Muscle of arm (tissue), 12 donors: ENCODE data around the gene ANKRD11. TPM values are rescaled to one million over a fixed set of nuclear protein-coding genes. Genes with fewer than 3 reads are reported as not detected.
"Not testable (repeated sequence)": the region's sequence is repeated elsewhere in the genome, so short reads cannot be mapped to it uniquely, and the experiment has no call there.

Experiments used
- DNase-seq: peaks from one replicate; pipeline ENCODE4 v3.0.0-alpha.2; 2013
- polyA plus RNA-seq, 12 donors: library from polyadenylated mRNA; unstranded; fragments of 120-200 nt; gene quantifications; one replicate each; pipeline ENCODE4 v1.2.1, GENCODE V29; 2013; ENCODE audit not compliant: insufficient read length in 12 of 12

ANKRD11 gene
- polyA plus RNA-seq, 12 donors = 52.0 to 116 (median 61.1) TPM; not detected in 1

GRCh38 chr16:89434490-89434889 lies 55.9 kb downstream of the ANKRD11 start:
- no peak for DNase-seq

DNA sequence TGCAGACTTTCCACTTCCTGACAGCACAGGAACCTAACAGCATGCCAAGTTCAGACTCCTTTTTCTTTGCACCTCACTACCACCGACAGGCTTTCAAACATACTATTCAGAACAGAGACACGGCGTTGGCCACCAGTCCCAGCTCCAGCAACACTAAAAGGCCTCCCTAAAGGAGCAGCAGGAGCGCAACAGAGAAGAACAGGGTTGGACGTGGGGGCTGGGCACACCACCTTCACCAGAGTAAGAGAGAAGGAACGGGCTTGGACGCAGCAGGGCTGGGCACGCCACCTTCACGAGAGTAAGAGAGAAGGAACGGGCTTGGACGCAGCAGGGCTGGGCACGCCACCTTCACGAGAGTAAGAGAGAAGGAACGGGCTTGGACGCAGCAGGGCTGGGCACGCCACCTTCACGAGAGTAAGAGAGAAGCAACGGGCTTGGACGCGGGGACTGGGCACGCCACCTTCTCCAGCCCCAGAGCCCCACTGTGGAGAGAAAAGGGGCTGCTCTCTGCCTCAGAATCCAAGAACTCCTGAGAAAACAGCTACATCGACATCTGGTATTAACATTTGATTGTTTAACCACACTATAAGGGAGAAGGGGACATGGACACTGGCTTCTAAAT lies 56.9 kb downstream of the ANKRD11 start:
- not testable (repeated sequence) for DNase-seq

GRCh38 chr16:89431630-89432029 lies 58.7 kb downstream of the ANKRD11 start:
- DNase-seq = no peak

- DNase-seq = no peak
These were observed 59.2 kb downstream of the ANKRD11 start for GRCh38 chr16:89431158-89431584.

- DNase-seq = no peak
These were observed 59.8 kb downstream of the ANKRD11 start for GRCh38 chr16:89430436-89431157.

- DNase-seq = not testable (repeated sequence)
These were observed 61.8 kb downstream of the ANKRD11 start for GRCh38 chr16:89428605-89429004.

- DNase-seq = no peak
These were observed 63.4 kb downstream of the ANKRD11 start for GRCh38 chr16:89426736-89427530.

GRCh38 chr16:89425523-89425922 lies 64.8 kb downstream of the ANKRD11 start:
- DNase-seq = no peak

- DNase-seq = no peak
These were observed 66.6 kb downstream of the ANKRD11 start for GRCh38 chr16:89423681-89424260.

DNA sequence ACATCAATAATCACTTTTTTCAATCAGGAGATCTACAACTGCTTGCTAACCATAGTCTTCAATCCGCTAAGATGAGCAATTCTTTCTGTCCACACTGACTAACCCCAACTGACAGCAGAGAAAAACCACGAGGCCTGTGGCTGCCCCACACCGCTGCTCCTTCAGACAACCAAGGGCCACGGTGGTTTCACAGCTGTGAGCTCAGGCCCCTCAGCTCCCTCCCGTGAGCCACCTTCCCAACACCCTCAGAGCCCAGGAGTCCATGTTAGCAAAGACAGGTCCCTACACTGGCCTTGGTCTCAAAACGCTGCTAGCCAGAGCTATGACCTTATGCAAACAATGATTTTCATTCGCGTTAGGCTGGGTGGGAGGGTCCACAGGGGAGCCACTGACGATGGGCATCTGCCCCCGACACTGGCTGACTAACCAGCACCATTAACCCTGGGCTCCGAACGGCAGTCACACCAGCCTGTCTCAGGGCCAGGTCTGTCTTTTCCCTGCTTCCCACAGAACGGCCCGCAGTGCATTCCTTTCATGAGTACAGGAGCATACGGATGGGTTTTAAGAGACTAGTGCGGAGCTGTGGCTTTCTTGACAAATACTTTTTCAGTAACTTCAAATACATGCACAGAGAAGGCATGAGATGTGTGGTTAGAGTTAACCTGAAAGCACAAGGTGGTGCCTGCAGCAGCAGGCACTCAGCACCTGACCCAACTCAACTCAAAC lies 67.3 kb downstream of the ANKRD11 start:
- DNase-seq = no peak

DNA sequence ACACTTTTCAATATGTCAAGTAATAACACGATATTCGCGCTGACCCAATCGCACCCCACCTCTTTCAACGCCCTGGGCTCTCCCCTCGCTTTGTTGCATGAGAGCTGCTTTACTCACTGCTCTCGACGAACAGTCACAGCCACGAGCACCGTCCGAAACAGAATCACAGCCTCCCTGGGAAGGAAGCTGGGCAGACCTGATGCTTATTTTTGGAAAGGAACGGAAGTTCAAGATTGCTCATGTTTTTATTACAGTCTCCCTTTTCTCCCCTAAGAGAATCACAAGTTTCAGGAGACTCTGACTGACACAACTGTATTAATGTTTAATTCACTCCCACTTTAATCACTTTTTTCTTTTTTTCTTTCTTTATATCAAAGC lies 67.8 kb downstream of the ANKRD11 start:
- DNase-seq = no peak

- DNase-seq = not testable (repeated sequence)
These were observed 69.1 kb downstream of the ANKRD11 start for GRCh38 chr16:89421300-89421699.

DNA sequence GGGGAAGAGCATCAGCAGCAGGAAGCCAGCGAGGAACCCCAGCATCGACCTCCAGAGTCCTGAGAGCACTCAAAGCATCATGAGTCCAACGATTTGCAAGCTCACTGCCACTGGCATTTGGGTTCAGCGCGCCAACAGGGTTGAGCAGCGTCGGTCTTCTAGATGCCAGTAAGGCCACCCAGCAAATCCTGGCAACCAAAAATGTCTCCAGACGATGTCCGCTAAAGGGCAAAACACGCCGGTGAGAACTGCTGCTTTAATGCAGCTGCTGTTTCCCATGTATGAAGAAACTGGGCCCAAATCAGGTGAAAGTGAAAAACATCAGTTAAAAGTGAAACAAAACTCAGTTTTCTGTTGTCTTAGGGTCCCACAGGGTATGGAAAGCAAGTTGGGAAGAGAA lies 70.2 kb downstream of the ANKRD11 start:
- DNase-seq = no peak

DNA sequence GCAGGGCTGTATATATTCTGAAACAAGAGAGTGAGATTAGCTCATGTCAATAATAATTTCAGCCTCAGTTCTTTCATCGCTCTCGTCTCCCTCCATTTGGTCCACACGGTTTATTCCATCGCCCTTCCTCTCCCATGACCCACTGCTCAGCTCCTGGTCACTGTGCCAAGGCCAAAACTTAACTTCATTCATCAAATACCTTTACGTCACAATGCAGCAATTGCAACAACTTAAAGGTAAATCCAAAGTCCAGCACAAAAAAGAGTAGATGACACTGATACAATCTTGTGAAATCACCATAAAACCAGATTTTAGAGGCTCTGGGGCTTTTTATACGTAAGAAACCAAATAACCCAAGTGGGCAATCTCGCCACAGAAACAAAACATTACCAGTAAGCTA lies 72.0 kb downstream of the ANKRD11 start:
- DNase-seq = no peak

DNA sequence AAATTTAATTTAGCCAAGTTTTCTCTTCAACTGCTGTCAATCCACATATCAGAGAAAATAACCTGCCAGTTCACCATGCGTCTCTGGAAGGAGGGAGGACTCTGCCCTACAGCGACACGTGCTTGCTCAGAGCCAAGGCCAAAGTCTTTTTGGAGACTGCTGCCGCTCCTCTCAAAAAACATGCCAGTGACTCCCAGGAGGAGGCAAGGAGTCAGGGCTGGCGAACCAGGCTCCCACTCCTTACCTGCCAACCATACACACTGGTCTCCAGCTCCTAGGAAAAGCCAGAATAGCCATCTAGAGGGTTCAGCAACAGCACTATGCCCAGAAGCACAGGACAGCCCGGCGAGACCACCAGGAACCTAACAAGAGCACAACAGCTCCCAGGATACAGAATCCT lies 73.0 kb downstream of the ANKRD11 start:
- no peak for DNase-seq

- no peak for DNase-seq
These were observed 76.4 kb downstream of the ANKRD11 start for GRCh38 chr16:89413811-89414585.

DNA sequence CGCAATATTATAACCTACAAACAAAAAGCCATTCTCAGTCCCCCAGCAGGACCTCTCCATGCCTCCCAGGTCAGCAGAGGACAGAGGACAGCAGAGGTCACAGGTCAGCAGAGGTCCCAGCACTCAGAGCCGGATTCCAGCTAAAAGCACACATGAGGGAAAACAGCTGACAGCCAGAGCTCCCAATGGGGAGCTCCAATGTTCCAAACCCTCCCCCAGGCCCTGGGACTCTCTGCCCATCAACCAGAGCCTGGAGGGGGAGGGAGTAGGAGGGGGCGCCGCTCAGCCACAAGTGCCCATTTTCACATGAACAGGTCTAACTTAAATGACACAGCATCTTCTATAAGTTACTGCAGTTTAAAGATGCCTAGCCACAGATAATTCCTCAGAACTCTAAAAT lies 77.5 kb downstream of the ANKRD11 start:
- no peak for DNase-seq

- DNase-seq = no peak
These were observed 79.0 kb downstream of the ANKRD11 start for GRCh38 chr16:89411335-89411850.

DNA sequence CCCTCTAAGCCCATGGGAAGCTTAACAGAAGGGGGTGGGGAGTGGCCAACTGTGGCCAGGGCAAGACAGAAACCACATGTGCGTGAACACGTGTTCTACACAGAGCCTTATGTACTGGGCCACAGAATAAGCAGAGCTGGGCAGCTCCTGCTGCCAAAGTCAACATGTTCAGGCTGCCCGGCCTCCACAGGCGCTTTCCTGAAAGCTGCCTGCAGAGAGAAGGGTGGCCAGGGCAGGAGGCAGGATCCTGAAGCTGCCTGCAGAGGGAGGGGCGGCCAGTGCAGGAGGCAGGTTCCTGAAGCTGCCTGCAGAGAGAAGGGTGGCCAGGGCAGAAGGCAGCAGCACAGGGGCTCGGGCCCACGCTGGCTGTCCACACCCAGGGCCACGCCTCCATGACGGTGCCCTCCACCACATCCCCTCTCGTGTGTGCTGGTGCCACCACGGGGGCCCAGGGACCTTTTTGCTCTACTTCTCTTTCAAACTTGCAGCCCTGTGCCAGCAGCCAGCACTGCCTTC lies 79.5 kb downstream of the ANKRD11 start:
- DNase-seq = no peak

GRCh38 chr16:89410322-89410721 lies 80.0 kb downstream of the ANKRD11 start:
- DNase-seq = no peak
